Measurements from ENCODE around the gene LMBR1.

GRCh38 chr7:156725073-156725472 is 167.9 kb downstream of the LMBR1 start:
- TF ChIP-seq TARDBP (IDR thresholded peaks at IDR 0.05) = no peak
- TF ChIP-seq SUZ12 (IDR thresholded peaks at IDR 0.05) = no peak
- TF ChIP-seq SP1 (IDR thresholded peaks at IDR 0.05) = no peak
- no peak for TF ChIP-seq BHLHE40 (IDR thresholded peaks at IDR 0.05; ENCODE audit: borderline replicate concordance)
- TF ChIP-seq FOXA1 (IDR thresholded peaks at IDR 0.05) = no peak
- TF ChIP-seq FOXK2 (IDR thresholded peaks at IDR 0.05) = no peak
- no peak for TF ChIP-seq FOXM1 (IDR thresholded peaks at IDR 0.05; ENCODE audit: borderline replicate concordance)
- TF ChIP-seq L3MBTL2 (conservative IDR thresholded peaks at IDR 0.05) = no peak
- TF ChIP-seq LEF1 (IDR thresholded peaks at IDR 0.05; ENCODE audit: borderline replicate concordance) = no peak
- TF ChIP-seq HDGF (IDR thresholded peaks at IDR 0.05; ENCODE audit: borderline replicate concordance) = no peak
- no peak for TF ChIP-seq CTBP1 (IDR thresholded peaks at IDR 0.05; ENCODE audit: borderline replicate concordance)
- TF ChIP-seq ARNT (IDR thresholded peaks at IDR 0.05) = no peak
- no peak for TF ChIP-seq NFRKB (IDR thresholded peaks at IDR 0.05)
- TF ChIP-seq PKNOX1 (IDR thresholded peaks at IDR 0.05) = no peak
